ENCODE data around the gene TOM1L2. TPM values are rescaled to one million over a fixed set of nuclear protein-coding genes. Genes with fewer than 3 reads are reported as not detected.

The TOM1L2 gene
- total RNA-seq, 1 donor from 2014 or later, result 4.3 TPM

DNA sequence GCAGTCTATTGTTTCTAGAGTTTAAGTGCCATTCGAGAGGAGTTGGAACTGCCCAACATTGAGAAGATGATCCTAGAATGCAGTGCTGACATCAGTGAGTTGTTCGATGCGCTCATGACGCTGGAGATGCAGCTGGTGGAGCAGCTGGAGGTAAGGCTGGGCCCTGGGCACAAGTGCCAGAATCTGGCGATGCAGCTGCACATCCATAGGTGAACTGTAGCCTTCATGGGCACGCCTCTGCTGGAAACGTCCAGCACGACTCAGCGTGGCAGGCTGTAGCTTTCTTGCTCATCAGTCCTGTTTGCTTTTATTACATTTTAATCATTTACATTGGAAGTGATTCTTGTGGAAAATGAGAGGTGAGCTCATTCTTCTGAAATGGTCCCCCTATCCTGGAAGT lies 32.1 kb upstream of the TOM1L2 start:
- H3K36me3 Mint-ChIP-seq, result no peaks in the 10 kb centered on the region
- no peaks in the 10 kb centered on the region for H4K20me1 ChIP-seq (ENCODE audit: low read depth)
- no peak overlapping the region for H2AFZ ChIP-seq (replicated peaks)
- H3F3A ChIP-seq (ENCODE audit: low read depth), result no peaks in the 10 kb centered on the region
- no peak overlapping the region for H3K27ac Mint-ChIP-seq
- no peaks in the 10 kb centered on the region for H3K9me3 Mint-ChIP-seq
- no peak for TF ChIP-seq EZH2 (IDR thresholded peaks at IDR 0.05)
- TF ChIP-seq EZH2phosphoT487 (IDR thresholded peaks at IDR 0.05), result no peak
- TF ChIP-seq, protein P1, sequence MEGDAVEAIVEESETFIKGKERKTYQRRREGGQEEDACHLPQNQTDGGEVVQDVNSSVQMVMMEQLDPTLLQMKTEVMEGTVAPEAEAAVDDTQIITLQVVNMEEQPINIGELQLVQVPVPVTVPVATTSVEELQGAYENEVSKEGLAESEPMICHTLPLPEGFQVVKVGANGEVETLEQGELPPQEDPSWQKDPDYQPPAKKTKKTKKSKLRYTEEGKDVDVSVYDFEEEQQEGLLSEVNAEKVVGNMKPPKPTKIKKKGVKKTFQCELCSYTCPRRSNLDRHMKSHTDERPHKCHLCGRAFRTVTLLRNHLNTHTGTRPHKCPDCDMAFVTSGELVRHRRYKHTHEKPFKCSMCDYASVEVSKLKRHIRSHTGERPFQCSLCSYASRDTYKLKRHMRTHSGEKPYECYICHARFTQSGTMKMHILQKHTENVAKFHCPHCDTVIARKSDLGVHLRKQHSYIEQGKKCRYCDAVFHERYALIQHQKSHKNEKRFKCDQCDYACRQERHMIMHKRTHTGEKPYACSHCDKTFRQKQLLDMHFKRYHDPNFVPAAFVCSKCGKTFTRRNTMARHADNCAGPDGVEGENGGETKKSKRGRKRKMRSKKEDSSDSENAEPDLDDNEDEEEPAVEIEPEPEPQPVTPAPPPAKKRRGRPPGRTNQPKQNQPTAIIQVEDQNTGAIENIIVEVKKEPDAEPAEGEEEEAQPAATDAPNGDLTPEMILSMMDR (IDR thresholded peaks at IDR 0.05), result no peak
- peaks cover 7% of the 10 kb centered on the region for H3K4me1 Mint-ChIP-seq
- no peaks in the 10 kb centered on the region for H3K36me3 ChIP-seq
- H3K9ac ChIP-seq, result no peak overlapping the region
- no peak for DNase-seq (ENCODE audit: low spot score)
- no peak overlapping the region for H3K27ac ChIP-seq
- peaks cover 2% of the 10 kb centered on the region for H3K27me3 Mint-ChIP-seq (ENCODE audit: insufficient read depth, low read depth)
- H3K4me1 ChIP-seq, result no peaks in the 10 kb centered on the region
- H3K9me3 ChIP-seq (ENCODE audit: low read depth), result no peaks in the 10 kb centered on the region
- H3K27me3 ChIP-seq, result no peaks in the 10 kb centered on the region
- H3K4me3 Mint-ChIP-seq, result no peak overlapping the region
- no peaks in the 10 kb centered on the region for H3K79me2 ChIP-seq (ENCODE audit: low read depth)
- H3K4me3 ChIP-seq, result no peak overlapping the region
- no peak overlapping the region for H3K4me2 ChIP-seq

GRCh38 chr17:18002171-18002570 lies 30.0 kb upstream of the TOM1L2 start:
- TF ChIP-seq, protein P1 (IDR thresholded peaks at IDR 0.05), result no peak
- no peak for TF ChIP-seq EZH2phosphoT487 (IDR thresholded peaks at IDR 0.05)
- H3K4me1 ChIP-seq, result no peaks in the 10 kb centered on the region
- no peaks in the 10 kb centered on the region for H3K36me3 Mint-ChIP-seq

DNA sequence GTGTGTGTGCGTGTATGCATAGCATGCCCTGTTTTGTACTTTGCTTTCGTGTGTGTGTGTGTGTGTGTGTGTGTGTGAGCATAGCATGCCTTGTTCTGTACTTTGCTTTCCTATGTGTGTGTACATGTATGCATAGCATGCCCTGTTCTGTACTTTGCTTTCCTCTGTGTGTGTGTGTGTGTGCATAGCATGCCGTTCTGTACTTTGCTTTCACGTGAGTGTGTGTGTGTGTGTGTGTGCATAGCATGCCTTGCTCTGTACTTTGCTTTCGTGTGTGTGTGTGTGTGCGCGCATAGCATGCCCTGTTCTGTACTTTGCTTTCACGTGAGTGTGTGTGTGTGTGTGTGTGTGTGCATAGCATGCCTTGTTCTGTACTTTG lies 27.8 kb upstream of the TOM1L2 start:
- no peak overlapping the region for H3K9ac ChIP-seq
- H3K4me1 ChIP-seq, result no peaks in the 10 kb centered on the region
- no peak for DNase-seq (ENCODE audit: low spot score)
- H3K9me3 ChIP-seq (ENCODE audit: low read depth), result no peaks in the 10 kb centered on the region
- Mint-ChIP-seq H3K9me3 (no peaks in the 10 kb centered on the region), H3K4me1 (peaks cover 2% of the 10 kb centered on the region), H3K27ac (no peak overlapping the region), H3K27me3 (ENCODE audit: insufficient read depth, low read depth) (peaks cover 2% of the 10 kb centered on the region), H3K4me3 (no peak overlapping the region), H3K36me3 (no peaks in the 10 kb centered on the region)
- no peaks in the 10 kb centered on the region for H3K27me3 ChIP-seq
- no peak overlapping the region for H2AFZ ChIP-seq (replicated peaks)
- H3K27ac ChIP-seq, result no peak overlapping the region
- H3K36me3 ChIP-seq, result no peaks in the 10 kb centered on the region
- H4K20me1 ChIP-seq (ENCODE audit: low read depth), result no peaks in the 10 kb centered on the region
- H3K4me2 ChIP-seq, result no peak overlapping the region
- H3K79me2 ChIP-seq (ENCODE audit: low read depth), result no peaks in the 10 kb centered on the region
- no peak for TF ChIP-seq EZH2phosphoT487 (IDR thresholded peaks at IDR 0.05)
- no peak for TF ChIP-seq EZH2 (IDR thresholded peaks at IDR 0.05)
- TF ChIP-seq, protein P1 (IDR thresholded peaks at IDR 0.05), result no peak
- no peaks in the 10 kb centered on the region for H3F3A ChIP-seq (ENCODE audit: low read depth)
- H3K4me3 ChIP-seq, result no peak overlapping the region

More at GRCh38 chr17:18002171-18002570, 30.0 kb upstream of the TOM1L2 start:
- DNase-seq (ENCODE audit: low spot score), result no peak
- Mint-ChIP-seq H3K27ac (no peak overlapping the region), H3K9me3 (no peaks in the 10 kb centered on the region), H3K4me3 (no peak overlapping the region), H3K27me3 (ENCODE audit: insufficient read depth, low read depth) (peaks cover 2% of the 10 kb centered on the region), H3K4me1 (peaks cover 8% of the 10 kb centered on the region)
- H3K4me2 ChIP-seq, result no peak overlapping the region
- no peaks in the 10 kb centered on the region for H3K36me3 ChIP-seq
- no peaks in the 10 kb centered on the region for H3K27me3 ChIP-seq
- H3K4me3 ChIP-seq, result no peak overlapping the region
- no peak overlapping the region for H3K27ac ChIP-seq
- no peak overlapping the region for H3K9ac ChIP-seq
- H2AFZ ChIP-seq (replicated peaks), result no peak overlapping the region
- no peaks in the 10 kb centered on the region for H3K79me2 ChIP-seq (ENCODE audit: low read depth)
- H3K9me3 ChIP-seq (ENCODE audit: low read depth), result no peaks in the 10 kb centered on the region
- no peaks in the 10 kb centered on the region for H4K20me1 ChIP-seq (ENCODE audit: low read depth)
- no peaks in the 10 kb centered on the region for H3F3A ChIP-seq (ENCODE audit: low read depth)
